Prostate gland (tissue), 2 donors: Measurements from ENCODE around the gene UPK1A. TPM values are rescaled to one million over a fixed set of nuclear protein-coding genes. Genes with fewer than 3 reads are reported as not detected.
A peak's percentile ranks its signal among the peaks of the same experiment; 100 is the strongest.
"Not testable (repeated sequence)": the region's sequence is repeated elsewhere in the genome, so short reads cannot be mapped to it uniquely, and the experiment has no call there.

ENCODE experiments used
- DNase-seq: peaks from one replicate; pipeline ENCODE4 v3.0.0-alpha.2; 2019; ENCODE audit warnings: low spot score
- H3K27ac ChIP-seq, 2 donors: fragments of 200-600 bp; sonication (generic); 2 replicates each; pipeline ENCODE4 v1.5.1; 2017 to 2019
- H3K27me3 ChIP-seq: fragments of 200-600 bp; sonication (generic); replicated peaks from 2 replicates; pipeline ENCODE4 v1.5.1; 2019; ENCODE audit not compliant: insufficient read depth
- H3K36me3 ChIP-seq, 2 donors: fragments of 200-600 bp; sonication (generic); 1 replicate in 1 of 2; 2 replicates in 1 of 2; pipeline versions ENCODE4 v1.5.1 to v1.8.1; 2017 to 2019
- H3K4me1 ChIP-seq: fragments of 200-600 bp; sonication (generic); replicated peaks from 2 replicates; pipeline ENCODE4 v1.5.1; 2019
- H3K4me3 ChIP-seq, 2 donors: fragments of 200-600 bp; sonication (generic); 2 replicates each; pipeline ENCODE4 v1.5.1; 2017 to 2019
- H3K9me3 ChIP-seq: fragments of 200-600 bp; sonication (generic); 2 replicates; pipeline ENCODE4 v1.5.1; 2017
- POLR2A ChIP-seq: fragments of 450-650 bp; IDR thresholded peaks from one replicate; pipeline ENCODE4 v1.6.1; 2016; ENCODE audit warnings: antibody characterized with exemption, mild to moderate bottlenecking
- POLR2AphosphoS5 ChIP-seq: sonication (generic); formaldehyde crosslinking; IDR thresholded peaks from one replicate; pipeline ENCODE4 v1.6.1; 2017; ENCODE audit warnings: antibody characterized with exemption
- WGBS: methylation state at CpG from one replicate; pipeline ENCODE4 v1.1.5; 2018; 5-methylcytosine and 5-hydroxymethylcytosine counted together
- intact Hi-C: fragments of 100-400 bp; cut with DNase I; formaldehyde crosslinking; loops from one replicate; pipeline ENCODE4 v1.14.2; 2022
- total RNA-seq, 2 donors: library from RNA; depleted of rRNA; stranded (reverse); fragments of >200 nt; gene quantifications; one replicate each; pipeline ENCODE4 v1.1.0, GENCODE V29; 2016
- TF ChIP-seq, protein P1 (sequence below), 4 experiments: fragments of 200-600 bp in 2 of 4; fragments of 450-650 bp in 2 of 4; sonication (generic) in 2 of 4; IDR thresholded peaks; 1 replicate in 3 of 4; 2 replicates in 1 of 4; pipeline ENCODE4 v1.5.1; 2016 to 2019; ENCODE audit warnings: antibody characterized with exemption in 4 of 4, mild to moderate bottlenecking in 2 of 4, moderate library complexity in 2 of 4

UPK1A gene
- total RNA-seq, 2 donors from 2014 or later = 3.8 to 5.5 TPM

GRCh38 chr19:35648017-35648961 is 18.0 kb upstream of the UPK1A start, which contains the start of gene COX6B1:
Gene COX6B1 (plus strand): TSS chr19:35648323. CDS start chr19:35651244, 2,921 bp downstream.
- Histone ChIP-seq H3K4me3 (peak within 1 kb of the TSS; percentile 44 to 61), H3K9me3 (no peaks in the 10 kb centered on the region), H3K36me3 (no peaks in the 10 kb centered on the region), H3K27me3 (no peaks in the 10 kb centered on the region), H3K4me1 (no peaks in the 10 kb centered on the region), H3K27ac (peak within 1 kb of the TSS; percentile 73 to 78)
- intact Hi-C loops = loop anchor here (5.0 kb wide), 1 partner anchor 101 kb away; the partner anchor contains the start of gene TMEM147
- TF ChIP-seq POLR2A (peak; percentile 73), POLR2AphosphoS5 (peak; percentile 95)
- TF ChIP-seq, protein P1, sequence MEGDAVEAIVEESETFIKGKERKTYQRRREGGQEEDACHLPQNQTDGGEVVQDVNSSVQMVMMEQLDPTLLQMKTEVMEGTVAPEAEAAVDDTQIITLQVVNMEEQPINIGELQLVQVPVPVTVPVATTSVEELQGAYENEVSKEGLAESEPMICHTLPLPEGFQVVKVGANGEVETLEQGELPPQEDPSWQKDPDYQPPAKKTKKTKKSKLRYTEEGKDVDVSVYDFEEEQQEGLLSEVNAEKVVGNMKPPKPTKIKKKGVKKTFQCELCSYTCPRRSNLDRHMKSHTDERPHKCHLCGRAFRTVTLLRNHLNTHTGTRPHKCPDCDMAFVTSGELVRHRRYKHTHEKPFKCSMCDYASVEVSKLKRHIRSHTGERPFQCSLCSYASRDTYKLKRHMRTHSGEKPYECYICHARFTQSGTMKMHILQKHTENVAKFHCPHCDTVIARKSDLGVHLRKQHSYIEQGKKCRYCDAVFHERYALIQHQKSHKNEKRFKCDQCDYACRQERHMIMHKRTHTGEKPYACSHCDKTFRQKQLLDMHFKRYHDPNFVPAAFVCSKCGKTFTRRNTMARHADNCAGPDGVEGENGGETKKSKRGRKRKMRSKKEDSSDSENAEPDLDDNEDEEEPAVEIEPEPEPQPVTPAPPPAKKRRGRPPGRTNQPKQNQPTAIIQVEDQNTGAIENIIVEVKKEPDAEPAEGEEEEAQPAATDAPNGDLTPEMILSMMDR (IDR thresholded peaks at IDR 0.05) = peak in 1 of 4 experiments; percentile 12
- under 1% methylated on average over 45 of the region's 46 CpGs for WGBS
- DNase-seq = peak; percentile 96

- intact Hi-C loops = no loop called here
- 80% methylated on average over 9 of the region's 9 CpGs for WGBS
- H3K36me3 ChIP-seq = no peaks in the 10 kb centered on the region
Measured at GRCh38 chr19:35650581-35650980, 15.7 kb upstream of the UPK1A start.

GRCh38 chr19:35654828-35655227 is 11.5 kb upstream of the UPK1A start:
- H3K9me3 ChIP-seq, H3K4me3 ChIP-seq, H3K27me3 ChIP-seq, intact Hi-C loops, H3K27ac ChIP-seq, H3K4me1 ChIP-seq, H3K36me3 ChIP-seq, DNase-seq: not testable (repeated sequence)
- WGBS = 94% methylated on average over 6 of the region's 6 CpGs

More at GRCh38 chr19:35650581-35650980, 15.7 kb upstream of the UPK1A start:
- no peaks in the 10 kb centered on the region for H3K9me3 ChIP-seq
- no peak overlapping the region for H3K4me3 ChIP-seq
- TF ChIP-seq POLR2AphosphoS5 = no peak
- TF ChIP-seq, protein P1 (IDR thresholded peaks at IDR 0.05) = no peak
- no peak for TF ChIP-seq POLR2A
- no peak for DNase-seq
- H3K27ac ChIP-seq = no peak overlapping the region
- no peaks in the 10 kb centered on the region for H3K4me1 ChIP-seq
- no peaks in the 10 kb centered on the region for H3K27me3 ChIP-seq

- peaks cover 0 to 7% of the 10 kb centered on the region in 2 donors for H3K36me3 ChIP-seq
- no peak for TF ChIP-seq POLR2A
- TF ChIP-seq, protein P1 (IDR thresholded peaks at IDR 0.05) = no peak
- TF ChIP-seq POLR2AphosphoS5 = no peak
- H3K4me3 ChIP-seq = no peak overlapping the region
- intact Hi-C loops = no loop called here
- no peak for DNase-seq
- H3K27ac ChIP-seq = no peak overlapping the region
- no peaks in the 10 kb centered on the region for H3K9me3 ChIP-seq
- no peaks in the 10 kb centered on the region for H3K4me1 ChIP-seq
- 94% methylated on average over 4 of the region's 4 CpGs for WGBS
- H3K27me3 ChIP-seq = no peaks in the 10 kb centered on the region
Measured at GRCh38 chr19:35655600-35655999, 10.7 kb upstream of the UPK1A start.

DNA sequence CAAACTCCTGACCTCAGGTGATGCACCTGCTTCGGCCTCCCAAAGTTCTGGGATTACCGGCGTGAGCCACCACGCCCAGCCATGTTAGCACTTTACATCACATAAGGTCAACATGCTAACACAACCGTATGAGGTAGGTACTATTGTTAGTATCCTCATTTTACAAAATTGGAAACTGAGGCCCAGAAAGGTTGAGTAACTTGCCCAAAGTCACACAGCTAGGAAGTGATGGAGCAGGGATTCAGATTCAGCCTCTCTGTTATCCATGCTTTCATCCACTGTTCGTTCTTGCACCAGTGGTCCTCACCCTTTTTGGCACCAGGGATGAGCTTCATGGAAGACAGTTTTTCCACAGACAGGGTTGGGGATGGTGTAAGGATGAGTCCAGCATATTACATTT is 9.6 kb upstream of the UPK1A start:
- DNase-seq = no peak
- no peak overlapping the region for H3K27ac ChIP-seq
- peaks cover 0 to 7% of the 10 kb centered on the region in 2 donors for H3K36me3 ChIP-seq
- WGBS = 87% methylated on average over 6 of the region's 6 CpGs
- H3K4me3 ChIP-seq = no peak overlapping the region
- H3K9me3 ChIP-seq = no peaks in the 10 kb centered on the region
- no peaks in the 10 kb centered on the region for H3K4me1 ChIP-seq
- intact Hi-C loops = no loop called here
- H3K27me3 ChIP-seq = no peaks in the 10 kb centered on the region
- no peak for TF ChIP-seq POLR2AphosphoS5
- TF ChIP-seq, protein P1 (IDR thresholded peaks at IDR 0.05) = no peak
- TF ChIP-seq POLR2A = no peak
